Astrocyte (in vitro differentiated cells and primary cell): ENCODE measurements around the gene RTN4.

ENCODE experiments used
- CTCF ChIP-seq: IDR thresholded peaks from 2 replicates; pipeline ENCODE4 v1.5.1; 2011; ENCODE audit warnings: low read depth, mild to moderate bottlenecking, inconsistent platforms, low read length, moderate library complexity; ENCODE audit not compliant: insufficient read depth
- EZH2 ChIP-seq: IDR thresholded peaks from 2 replicates; pipeline ENCODE4 v1.6.1; 2012; ENCODE audit warnings: mild to moderate bottlenecking, low read length, inconsistent platforms; ENCODE audit not compliant: insufficient read depth

GRCh38 chr2:55089726-55090125 lies 39.5 kb upstream of the RTN4 start:
- no peak for TF ChIP-seq EZH2
- TF ChIP-seq CTCF = no peak
